Right lobe of liver (tissue), 4 donors: ENCODE results near the gene EPHA4.

Source experiments
- POLR2A ChIP-seq: fragments of 450-650 bp; IDR thresholded peaks from one replicate; pipeline ENCODE4 v1.6.1; 2017; ENCODE audit warnings: antibody characterized with exemption, mild to moderate bottlenecking
- TF ChIP-seq, protein P1 (sequence below), 4 donors: fragments of 200-600 bp in 3 of 4; fragments of 450-650 bp in 1 of 4; IDR thresholded peaks; one replicate each; pipeline versions ENCODE4 v1.5.1 to v1.8.0; 2016 to 2022; ENCODE audit warnings: antibody characterized with exemption in 4 of 4, mild to moderate bottlenecking in 2 of 4
- donor health status: DM: no; HTN: no; CAD: no.
- donor health status: DM: no; HTN: no; CAD: no.
- donor health status: DM: no; HTN: yes; CAD: no.

DNA sequence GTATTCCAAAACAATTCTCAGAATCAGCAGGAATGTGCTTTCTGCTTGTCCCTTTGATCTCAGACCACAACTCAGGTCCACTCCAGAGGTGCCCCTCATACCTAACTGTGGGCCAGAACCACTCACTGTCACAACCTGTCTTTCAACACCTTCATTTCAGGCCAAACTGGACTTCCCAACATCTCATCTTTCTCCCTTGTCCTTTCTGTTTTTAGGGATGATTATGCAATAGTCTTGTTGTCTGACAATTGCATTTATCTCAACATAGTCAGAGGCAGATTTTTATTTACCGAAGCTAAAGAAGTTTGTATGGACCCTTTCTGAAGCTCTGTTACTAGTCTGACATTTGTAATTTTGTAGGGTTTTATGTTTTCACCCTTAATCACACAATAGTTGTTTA, 95.9 kb downstream of the EPHA4 start:
- TF ChIP-seq, protein P1, sequence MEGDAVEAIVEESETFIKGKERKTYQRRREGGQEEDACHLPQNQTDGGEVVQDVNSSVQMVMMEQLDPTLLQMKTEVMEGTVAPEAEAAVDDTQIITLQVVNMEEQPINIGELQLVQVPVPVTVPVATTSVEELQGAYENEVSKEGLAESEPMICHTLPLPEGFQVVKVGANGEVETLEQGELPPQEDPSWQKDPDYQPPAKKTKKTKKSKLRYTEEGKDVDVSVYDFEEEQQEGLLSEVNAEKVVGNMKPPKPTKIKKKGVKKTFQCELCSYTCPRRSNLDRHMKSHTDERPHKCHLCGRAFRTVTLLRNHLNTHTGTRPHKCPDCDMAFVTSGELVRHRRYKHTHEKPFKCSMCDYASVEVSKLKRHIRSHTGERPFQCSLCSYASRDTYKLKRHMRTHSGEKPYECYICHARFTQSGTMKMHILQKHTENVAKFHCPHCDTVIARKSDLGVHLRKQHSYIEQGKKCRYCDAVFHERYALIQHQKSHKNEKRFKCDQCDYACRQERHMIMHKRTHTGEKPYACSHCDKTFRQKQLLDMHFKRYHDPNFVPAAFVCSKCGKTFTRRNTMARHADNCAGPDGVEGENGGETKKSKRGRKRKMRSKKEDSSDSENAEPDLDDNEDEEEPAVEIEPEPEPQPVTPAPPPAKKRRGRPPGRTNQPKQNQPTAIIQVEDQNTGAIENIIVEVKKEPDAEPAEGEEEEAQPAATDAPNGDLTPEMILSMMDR (IDR thresholded peaks at IDR 0.05): no peak
- TF ChIP-seq POLR2A: no peak
